Measurements from ENCODE around the gene AKAIN1. TPM values are rescaled to one million over a fixed set of nuclear protein-coding genes. Genes with fewer than 3 reads are reported as not detected.

The AKAIN1 gene
- total and polyA plus RNA-seq, 7 donors: 0.34 TPM; not detected in 6

DNA sequence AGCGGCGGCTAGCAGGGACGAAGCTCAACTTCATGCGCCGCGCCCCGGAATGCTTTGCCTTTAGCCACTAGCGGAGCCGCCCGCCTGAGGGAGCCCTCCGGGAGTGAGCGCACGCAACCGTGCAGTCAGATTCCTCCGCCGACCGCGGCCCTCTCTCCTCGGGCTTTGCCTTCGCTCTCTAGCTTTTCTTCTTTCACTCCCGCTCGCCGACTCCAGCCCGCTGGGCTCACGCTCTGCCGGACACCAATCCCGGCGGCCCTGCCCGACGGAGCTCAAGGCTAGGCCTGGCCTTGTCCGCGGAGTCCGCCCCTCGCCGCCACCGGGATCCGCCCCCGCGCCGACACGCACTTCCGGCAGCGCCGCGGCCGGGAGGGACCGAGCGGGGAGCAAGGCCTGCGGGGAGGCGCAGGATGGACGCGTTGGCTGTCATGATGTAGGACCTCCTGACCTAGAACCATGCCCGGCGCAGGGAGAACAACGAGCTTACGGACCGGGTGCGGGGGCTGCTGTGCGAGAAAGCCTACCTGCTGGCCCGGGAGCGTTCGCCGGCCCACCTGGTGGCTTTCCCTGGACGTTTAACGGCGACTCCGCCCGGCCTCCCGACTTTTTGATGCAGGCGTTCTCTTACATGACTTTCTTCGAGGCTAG lies 40.8 kb upstream of the AKAIN1 start:
- DNase-seq: peak; percentile 91 to 94
- H3K27me3 ChIP-seq (ENCODE audit: insufficient read depth in 3 of 3, low read length in 2 of 3): no peaks in the 10 kb centered on the region
- intact Hi-C loops (cut with DNase I): loop anchor here (1.0 to 2.0 kb wide), 2 partner anchors 58 to 59 kb away; no protein-coding TSS in a partner anchor
- peak; percentile 97 for ATAC-seq
- H3K9me3 ChIP-seq: no peaks in the 10 kb centered on the region
- 0% methylated on average over 61 to 71 of the region's 71 CpGs for WGBS, 3 donors
- peaks cover 0 to 22% of the 10 kb centered on the region in 2 donors for H3K36me3 ChIP-seq (ENCODE audit: insufficient read depth in 1 of 2, low read depth in 1 of 2)
- peak overlapping the region; percentile 99 for H3K27ac ChIP-seq
- H3K4me3 ChIP-seq: peak overlapping the region; percentile 93
- peaks cover 38% of the 10 kb centered on the region for H3K4me1 ChIP-seq
- peak; percentile 52 for TF ChIP-seq CTCF (IDR thresholded peaks at IDR 0.05)

GRCh38 chr18:5237083-5237722 lies 40.1 kb upstream of the AKAIN1 start:
- H3K9me3 ChIP-seq: no peaks in the 10 kb centered on the region
- H3K4me1 ChIP-seq: peaks cover 38% of the 10 kb centered on the region
- peak in 1 of 2 donors; percentile 48 for DNase-seq
- 1 to 2% (median 1%) methylated on average over 23 of the region's 23 CpGs for WGBS, 3 donors
- TF ChIP-seq CTCF (IDR thresholded peaks at IDR 0.05): no peak
- ATAC-seq: peak; percentile 60 to 80 (median 76)
- peak overlapping the region; percentile 99 for H3K27ac ChIP-seq
- H3K27me3 ChIP-seq (ENCODE audit: insufficient read depth in 3 of 3, low read length in 2 of 3): no peaks in the 10 kb centered on the region
- intact Hi-C loops (cut with DNase I): loop anchor here in 1 of 2 donors (1.0 kb wide), 1 partner anchor 59 kb away; no protein-coding TSS in a partner anchor
- peaks cover 0 to 16% of the 10 kb centered on the region in 2 donors for H3K36me3 ChIP-seq (ENCODE audit: insufficient read depth in 1 of 2, low read depth in 1 of 2)
- peak overlapping the region; percentile 93 for H3K4me3 ChIP-seq

GRCh38 chr18:5214583-5215351 lies 17.7 kb upstream of the AKAIN1 start:
- DNase-seq (no peak), ATAC-seq (no peak)
- WGBS, 3 donors: 63 to 75% (median 65%) methylated on average over 3 of the region's 3 CpGs
- Histone ChIP-seq H3K4me1 (no peaks in the 10 kb centered on the region), H3K27ac (no peak overlapping the region), H3K9me3 (no peaks in the 10 kb centered on the region), H3K36me3 (ENCODE audit: insufficient read depth in 1 of 2, low read depth in 1 of 2) (no peaks in the 10 kb centered on the region), H3K4me3 (no peak overlapping the region), H3K27me3 (ENCODE audit: insufficient read depth in 3 of 3, low read length in 2 of 3) (no peaks in the 10 kb centered on the region)
- intact Hi-C loops (cut with DNase I): no loop called here
- TF ChIP-seq CTCF (IDR thresholded peaks at IDR 0.05): no peak

DNA sequence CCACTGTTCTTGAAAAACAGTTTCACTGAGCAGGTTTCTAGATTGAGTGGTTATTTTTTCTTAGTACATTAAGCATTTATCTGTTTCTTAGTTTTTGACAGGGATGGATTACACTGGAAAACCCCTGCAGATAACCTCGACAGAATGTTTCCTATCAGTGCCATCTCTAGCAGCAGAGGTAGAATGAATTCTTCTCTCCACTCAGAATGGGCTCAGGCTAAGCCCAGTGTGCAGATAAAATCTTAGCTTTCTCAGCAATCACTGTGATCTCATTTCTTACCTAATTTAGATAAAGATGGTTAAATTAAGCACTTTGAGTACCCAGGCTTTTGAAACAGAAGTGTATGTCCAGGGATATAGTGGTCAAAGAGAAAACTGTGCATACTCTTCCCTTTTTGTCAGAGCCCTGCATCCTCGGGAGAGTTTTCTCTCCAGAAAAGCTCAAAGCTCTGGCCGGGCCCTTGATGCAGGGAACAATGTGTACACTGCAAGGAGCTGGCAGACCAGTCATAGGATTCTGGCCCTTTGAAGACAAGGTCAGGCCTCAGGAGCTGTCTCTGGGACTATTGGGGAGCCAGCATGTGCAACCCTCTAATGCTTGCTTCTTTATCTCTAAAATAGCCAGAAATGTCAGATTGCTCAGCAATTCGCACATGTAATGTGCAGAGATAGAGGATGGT lies 10.6 kb upstream of the AKAIN1 start:
- no peak for DNase-seq
- intact Hi-C loops (cut with DNase I): no loop called here
- H3K9me3 ChIP-seq: no peaks in the 10 kb centered on the region
- WGBS, 3 donors: 46 to 58% (median 47%) methylated on average over 4 of the region's 4 CpGs
- H3K4me1 ChIP-seq: no peaks in the 10 kb centered on the region
- no peak overlapping the region for H3K4me3 ChIP-seq
- H3K36me3 ChIP-seq (ENCODE audit: insufficient read depth in 1 of 2, low read depth in 1 of 2): no peaks in the 10 kb centered on the region
- H3K27me3 ChIP-seq (ENCODE audit: insufficient read depth in 3 of 3, low read length in 2 of 3): peaks cover 0 to 3% (median 0%) of the 10 kb centered on the region in 3 donors
- no peak overlapping the region for H3K27ac ChIP-seq
- TF ChIP-seq CTCF (IDR thresholded peaks at IDR 0.05): no peak
- no peak for ATAC-seq

Measured in psoas muscle (tissue), 8 donors.